WTC11 (cell line): Measurements from ENCODE around the gene HPSE2. TPM values are rescaled to one million over a fixed set of nuclear protein-coding genes. Genes with fewer than 3 reads are reported as not detected.

Source experiments
- ATAC-seq: fragments of 200-7000 bp; cut with Tn5 transposase; 2 replicates; pipeline ENCODE4 v1.10.0; 2021; ENCODE audit warnings: mild to moderate bottlenecking, moderate library complexity
- CTCF ChIA-PET: fragments of 300-600 bp; sonication (Branson Sonifier 250); formaldehyde crosslinking; loops from one replicate; lab custom pipeline; 2021; ENCODE audit warnings: antibody characterized with exemption; lab: Charles Lee
- POLR2A ChIA-PET: fragments of 350-600 bp; sonication (Branson Sonifier 250); formaldehyde crosslinking; loops from one replicate; lab custom pipeline; 2021; ENCODE audit warnings: antibody characterized with exemption; lab: Charles Lee
- DNase-seq: peaks from one replicate; pipeline ENCODE4 v3.0.0; 2021; ENCODE audit warnings: low spot score
- H3K27ac Mint-ChIP-seq: 2 replicates; pipeline ENCODE4 v1.8.0; 2021; ENCODE audit warnings: mixed read lengths
- H3K27me3 Mint-ChIP-seq: 2 replicates; pipeline ENCODE4 v1.8.0; 2021; ENCODE audit warnings: low read depth, mild to moderate bottlenecking, moderate library complexity, mixed read lengths
- H3K36me3 Mint-ChIP-seq: 2 replicates; pipeline ENCODE4 v1.8.0; 2021; ENCODE audit warnings: mixed read lengths
- H3K4me1 Mint-ChIP-seq: 2 replicates; pipeline ENCODE4 v1.8.0; 2022; ENCODE audit warnings: mixed read lengths
- H3K4me3 Mint-ChIP-seq: 2 replicates; pipeline ENCODE4 v1.8.0; 2021; ENCODE audit warnings: mild to moderate bottlenecking, moderate library complexity, mixed read lengths
- H3K9me3 Mint-ChIP-seq: 2 replicates; pipeline ENCODE4 v1.8.0; 2021; ENCODE audit warnings: mixed read lengths
- CDX4 ChIP-seq: fragments of 250-450 bp; sonication (Bioruptor Pico); IDR thresholded peaks from 2 replicates; pipeline ENCODE4 v1.9.0; 2021; ENCODE audit warnings: moderate library complexity, mild to moderate bottlenecking, inconsistent platforms, borderline replicate concordance
- CREB1 ChIP-seq: sonication (generic); formaldehyde crosslinking; IDR thresholded peaks from 2 replicates; pipeline ENCODE4 v1.8.0; 2023; ENCODE audit warnings: mild to moderate bottlenecking, missing genetic modification reagents
- E2F5 ChIP-seq: sonication (generic); formaldehyde crosslinking; IDR thresholded peaks from 2 replicates; pipeline ENCODE4 v1.8.1; 2022; ENCODE audit warnings: mild to moderate bottlenecking, moderate library complexity, missing genetic modification reagents
- FOXK1 ChIP-seq: sonication (generic); formaldehyde crosslinking; IDR thresholded peaks from 2 replicates; pipeline ENCODE4 v1.8.0; 2022; ENCODE audit warnings: mild to moderate bottlenecking, moderate library complexity, missing genetic modification reagents
- GABPB1 ChIP-seq: sonication (generic); formaldehyde crosslinking; IDR thresholded peaks from 2 replicates; pipeline ENCODE4 v1.8.1; 2023; ENCODE audit warnings: mild to moderate bottlenecking, missing genetic modification reagents
- JUN ChIP-seq: sonication (generic); formaldehyde crosslinking; IDR thresholded peaks from 2 replicates; pipeline ENCODE4 v1.8.0; 2023; ENCODE audit warnings: mild to moderate bottlenecking, missing genetic modification reagents
- KAT7 ChIP-seq: sonication (generic); formaldehyde crosslinking; IDR thresholded peaks from 2 replicates; pipeline ENCODE4 v1.8.1; 2023; ENCODE audit warnings: missing genetic modification reagents, mild to moderate bottlenecking, borderline replicate concordance
- MAX ChIP-seq: sonication (generic); formaldehyde crosslinking; IDR thresholded peaks from 2 replicates; pipeline ENCODE4 v1.8.0; 2022; ENCODE audit warnings: mild to moderate bottlenecking, missing genetic modification reagents
- MYBL2 ChIP-seq: sonication (generic); formaldehyde crosslinking; IDR thresholded peaks from 2 replicates; pipeline ENCODE4 v1.8.1; 2023; ENCODE audit warnings: mild to moderate bottlenecking, moderate library complexity, missing genetic modification reagents
- NR2C2 ChIP-seq: sonication (generic); formaldehyde crosslinking; IDR thresholded peaks from 2 replicates; pipeline ENCODE4 v1.8.0; 2022; ENCODE audit warnings: mild to moderate bottlenecking, missing genetic modification reagents
- OVOL2 ChIP-seq: fragments of 250-450 bp; sonication (Bioruptor Pico); IDR thresholded peaks from 2 replicates; pipeline ENCODE4 v1.9.0; 2021; ENCODE audit warnings: mild to moderate bottlenecking, borderline replicate concordance
- SMAD3 ChIP-seq: sonication (generic); formaldehyde crosslinking; IDR thresholded peaks from 2 replicates; pipeline ENCODE4 v1.8.0; 2022; ENCODE audit warnings: missing genetic modification reagents, mild to moderate bottlenecking, borderline replicate concordance
- SOX15 ChIP-seq: fragments of 250-450 bp; sonication (Bioruptor Pico); IDR thresholded peaks from 2 replicates; pipeline ENCODE4 v1.9.0; 2021; ENCODE audit warnings: mild to moderate bottlenecking
- TCF7 ChIP-seq: sonication (generic); formaldehyde crosslinking; IDR thresholded peaks from 2 replicates; pipeline ENCODE4 v1.8.0; 2022; ENCODE audit warnings: mild to moderate bottlenecking, low read depth, missing genetic modification reagents, moderate library complexity
- ZNF138 ChIP-seq: sonication (generic); formaldehyde crosslinking; conservative IDR thresholded peaks from 2 replicates; pipeline ENCODE4 v1.8.1; 2022; ENCODE audit warnings: mild to moderate bottlenecking, moderate library complexity, missing genetic modification reagents
- total RNA-seq: library from RNA; stranded (reverse); gene quantifications from 3 replicates; pipeline ENCODE4 v1.2.3, GENCODE V29; 2021
- TF ChIP-seq, protein P1 (sequence below): sonication (generic); formaldehyde crosslinking; IDR thresholded peaks from 2 replicates; pipeline ENCODE4 v1.8.1; 2023; ENCODE audit warnings: mild to moderate bottlenecking, missing genetic modification reagents
- TF ChIP-seq, protein P2 (sequence below): sonication (generic); formaldehyde crosslinking; IDR thresholded peaks from 2 replicates; pipeline ENCODE4 v1.8.1; 2022; ENCODE audit warnings: low read depth, missing genetic modification reagents, borderline replicate concordance
- TF ChIP-seq, protein P3 (sequence below): sonication (generic); formaldehyde crosslinking; IDR thresholded peaks from 2 replicates; pipeline ENCODE4 v1.8.1; 2022; ENCODE audit warnings: missing genetic modification reagents, borderline replicate concordance
- TF ChIP-seq, protein P4 (sequence below): sonication (generic); formaldehyde crosslinking; IDR thresholded peaks from 2 replicates; pipeline ENCODE4 v1.8.0; 2023; ENCODE audit warnings: missing genetic modification reagents
- TF ChIP-seq, protein P5 (sequence below): sonication (generic); formaldehyde crosslinking; IDR thresholded peaks from 2 replicates; pipeline ENCODE4 v1.8.0; 2023; ENCODE audit warnings: mild to moderate bottlenecking, missing genetic modification reagents

Gene HPSE2
- total RNA-seq, 1 experiment from 2014 or later, result 0.66 TPM

DNA sequence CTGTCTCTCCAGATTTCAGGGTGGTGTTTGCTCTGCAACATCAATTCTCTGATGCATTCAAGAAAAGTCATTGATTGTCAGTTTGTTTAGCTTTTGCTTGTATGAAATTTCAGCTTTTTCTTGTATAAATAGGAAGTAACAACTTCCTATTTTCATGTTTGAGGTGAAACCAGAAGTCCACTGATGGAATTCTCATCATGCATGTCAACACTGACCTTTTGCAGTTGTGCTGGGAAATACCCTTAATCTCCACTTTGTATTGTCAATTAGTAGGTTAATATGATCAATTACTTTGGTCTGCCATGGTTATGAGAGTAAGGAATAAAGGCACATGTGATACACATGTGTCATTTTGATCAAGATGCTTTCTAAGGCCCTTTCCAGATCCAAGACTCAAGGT, 580.2 kb downstream of the HPSE2 start:
- DNase-seq, result no peak
- POLR2A ChIA-PET, result interaction anchor here (0.6 kb wide), 1 partner anchor 352 kb away, joined by 3 read pairs; no protein-coding TSS in a partner anchor
- H3K36me3 Mint-ChIP-seq, result no peaks in the 10 kb centered on the region
- no peaks in the 10 kb centered on the region for H3K27me3 Mint-ChIP-seq
- H3K4me1 Mint-ChIP-seq, result peaks cover 15% of the 10 kb centered on the region
- H3K4me3 Mint-ChIP-seq, result no peak overlapping the region
- ATAC-seq, result no peak
- H3K9me3 Mint-ChIP-seq, result peaks cover 5% of the 10 kb centered on the region; the same call in 1 of the 2 replicates
- TF ChIP-seq FOXK1, result no peak
- no peak for TF ChIP-seq KAT7 (CRISPR knock-in tag)
- TF ChIP-seq ZNF138 (CRISPR knock-in tag), result no peak
- TF ChIP-seq, protein P1, sequence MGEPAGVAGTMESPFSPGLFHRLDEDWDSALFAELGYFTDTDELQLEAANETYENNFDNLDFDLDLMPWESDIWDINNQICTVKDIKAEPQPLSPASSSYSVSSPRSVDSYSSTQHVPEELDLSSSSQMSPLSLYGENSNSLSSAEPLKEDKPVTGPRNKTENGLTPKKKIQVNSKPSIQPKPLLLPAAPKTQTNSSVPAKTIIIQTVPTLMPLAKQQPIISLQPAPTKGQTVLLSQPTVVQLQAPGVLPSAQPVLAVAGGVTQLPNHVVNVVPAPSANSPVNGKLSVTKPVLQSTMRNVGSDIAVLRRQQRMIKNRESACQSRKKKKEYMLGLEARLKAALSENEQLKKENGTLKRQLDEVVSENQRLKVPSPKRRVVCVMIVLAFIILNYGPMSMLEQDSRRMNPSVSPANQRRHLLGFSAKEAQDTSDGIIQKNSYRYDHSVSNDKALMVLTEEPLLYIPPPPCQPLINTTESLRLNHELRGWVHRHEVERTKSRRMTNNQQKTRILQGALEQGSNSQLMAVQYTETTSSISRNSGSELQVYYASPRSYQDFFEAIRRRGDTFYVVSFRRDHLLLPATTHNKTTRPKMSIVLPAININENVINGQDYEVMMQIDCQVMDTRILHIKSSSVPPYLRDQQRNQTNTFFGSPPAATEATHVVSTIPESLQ (CRISPR knock-in tag), result no peak
- TF ChIP-seq MYBL2 (CRISPR knock-in tag), result no peak
- TF ChIP-seq, all 79 proteins: peak for 0
- CTCF ChIA-PET, result interaction anchor here (1.1 kb wide), 1 partner anchor 189 kb away, joined by 7 read pairs; no protein-coding TSS in a partner anchor
- H3K27ac Mint-ChIP-seq, result no peak overlapping the region

GRCh38 chr10:98649170-98649569, 586.5 kb downstream of the HPSE2 start:
- POLR2A ChIA-PET, result no interaction called here
- peaks cover 5% of the 10 kb centered on the region; the same call in 1 of the 2 replicates for H3K9me3 Mint-ChIP-seq
- H3K27ac Mint-ChIP-seq, result 0 out of 2 replicates have a peak overlapping the region, but pooled peaks have one; percentile 22
- H3K4me3 Mint-ChIP-seq, result no peak overlapping the region
- no peaks in the 10 kb centered on the region for H3K27me3 Mint-ChIP-seq
- H3K4me1 Mint-ChIP-seq, result peaks cover 41% of the 10 kb centered on the region
- ATAC-seq (no peak), DNase-seq (no peak)
- CTCF ChIA-PET, result no interaction called here
- no peaks in the 10 kb centered on the region for H3K36me3 Mint-ChIP-seq
- TF ChIP-seq TCF7 (CRISPR knock-in tag), result no peak
- no peak for TF ChIP-seq SOX15 (CRISPR knock-in tag)
- TF ChIP-seq SMAD3 (CRISPR knock-in tag), result no peak
- no peak for TF ChIP-seq CDX4
- TF ChIP-seq, protein P1 (CRISPR knock-in tag), result no peak
- TF ChIP-seq OVOL2 (CRISPR knock-in tag), result no peak
- TF ChIP-seq GABPB1 (CRISPR knock-in tag), result no peak
- no peak for TF ChIP-seq MYBL2 (CRISPR knock-in tag)
- no peak for TF ChIP-seq CREB1 (CRISPR knock-in tag)
- no peak for TF ChIP-seq E2F5
- TF ChIP-seq JUN (CRISPR knock-in tag), result no peak
- no peak for TF ChIP-seq NR2C2 (CRISPR knock-in tag)
- TF ChIP-seq, protein P2, sequence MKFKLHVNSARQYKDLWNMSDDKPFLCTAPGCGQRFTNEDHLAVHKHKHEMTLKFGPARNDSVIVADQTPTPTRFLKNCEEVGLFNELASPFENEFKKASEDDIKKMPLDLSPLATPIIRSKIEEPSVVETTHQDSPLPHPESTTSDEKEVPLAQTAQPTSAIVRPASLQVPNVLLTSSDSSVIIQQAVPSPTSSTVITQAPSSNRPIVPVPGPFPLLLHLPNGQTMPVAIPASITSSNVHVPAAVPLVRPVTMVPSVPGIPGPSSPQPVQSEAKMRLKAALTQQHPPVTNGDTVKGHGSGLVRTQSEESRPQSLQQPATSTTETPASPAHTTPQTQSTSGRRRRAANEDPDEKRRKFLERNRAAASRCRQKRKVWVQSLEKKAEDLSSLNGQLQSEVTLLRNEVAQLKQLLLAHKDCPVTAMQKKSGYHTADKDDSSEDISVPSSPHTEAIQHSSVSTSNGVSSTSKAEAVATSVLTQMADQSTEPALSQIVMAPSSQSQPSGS (CRISPR knock-in tag), result no peak
- TF ChIP-seq, protein P3, sequence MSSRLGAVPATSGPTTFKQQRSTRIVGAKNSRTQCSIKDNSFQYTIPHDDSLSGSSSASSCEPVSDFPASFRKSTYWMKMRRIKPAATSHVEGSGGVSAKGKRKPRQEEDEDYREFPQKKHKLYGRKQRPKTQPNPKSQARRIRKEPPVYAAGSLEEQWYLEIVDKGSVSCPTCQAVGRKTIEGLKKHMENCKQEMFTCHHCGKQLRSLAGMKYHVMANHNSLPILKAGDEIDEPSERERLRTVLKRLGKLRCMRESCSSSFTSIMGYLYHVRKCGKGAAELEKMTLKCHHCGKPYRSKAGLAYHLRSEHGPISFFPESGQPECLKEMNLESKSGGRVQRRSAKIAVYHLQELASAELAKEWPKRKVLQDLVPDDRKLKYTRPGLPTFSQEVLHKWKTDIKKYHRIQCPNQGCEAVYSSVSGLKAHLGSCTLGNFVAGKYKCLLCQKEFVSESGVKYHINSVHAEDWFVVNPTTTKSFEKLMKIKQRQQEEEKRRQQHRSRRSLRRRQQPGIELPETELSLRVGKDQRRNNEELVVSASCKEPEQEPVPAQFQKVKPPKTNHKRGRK (CRISPR knock-in tag), result no peak
- TF ChIP-seq, protein P4, sequence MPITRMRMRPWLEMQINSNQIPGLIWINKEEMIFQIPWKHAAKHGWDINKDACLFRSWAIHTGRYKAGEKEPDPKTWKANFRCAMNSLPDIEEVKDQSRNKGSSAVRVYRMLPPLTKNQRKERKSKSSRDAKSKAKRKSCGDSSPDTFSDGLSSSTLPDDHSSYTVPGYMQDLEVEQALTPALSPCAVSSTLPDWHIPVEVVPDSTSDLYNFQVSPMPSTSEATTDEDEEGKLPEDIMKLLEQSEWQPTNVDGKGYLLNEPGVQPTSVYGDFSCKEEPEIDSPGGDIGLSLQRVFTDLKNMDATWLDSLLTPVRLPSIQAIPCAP, result no peak
- TF ChIP-seq MAX (CRISPR knock-in tag), result no peak
- TF ChIP-seq, protein P5, sequence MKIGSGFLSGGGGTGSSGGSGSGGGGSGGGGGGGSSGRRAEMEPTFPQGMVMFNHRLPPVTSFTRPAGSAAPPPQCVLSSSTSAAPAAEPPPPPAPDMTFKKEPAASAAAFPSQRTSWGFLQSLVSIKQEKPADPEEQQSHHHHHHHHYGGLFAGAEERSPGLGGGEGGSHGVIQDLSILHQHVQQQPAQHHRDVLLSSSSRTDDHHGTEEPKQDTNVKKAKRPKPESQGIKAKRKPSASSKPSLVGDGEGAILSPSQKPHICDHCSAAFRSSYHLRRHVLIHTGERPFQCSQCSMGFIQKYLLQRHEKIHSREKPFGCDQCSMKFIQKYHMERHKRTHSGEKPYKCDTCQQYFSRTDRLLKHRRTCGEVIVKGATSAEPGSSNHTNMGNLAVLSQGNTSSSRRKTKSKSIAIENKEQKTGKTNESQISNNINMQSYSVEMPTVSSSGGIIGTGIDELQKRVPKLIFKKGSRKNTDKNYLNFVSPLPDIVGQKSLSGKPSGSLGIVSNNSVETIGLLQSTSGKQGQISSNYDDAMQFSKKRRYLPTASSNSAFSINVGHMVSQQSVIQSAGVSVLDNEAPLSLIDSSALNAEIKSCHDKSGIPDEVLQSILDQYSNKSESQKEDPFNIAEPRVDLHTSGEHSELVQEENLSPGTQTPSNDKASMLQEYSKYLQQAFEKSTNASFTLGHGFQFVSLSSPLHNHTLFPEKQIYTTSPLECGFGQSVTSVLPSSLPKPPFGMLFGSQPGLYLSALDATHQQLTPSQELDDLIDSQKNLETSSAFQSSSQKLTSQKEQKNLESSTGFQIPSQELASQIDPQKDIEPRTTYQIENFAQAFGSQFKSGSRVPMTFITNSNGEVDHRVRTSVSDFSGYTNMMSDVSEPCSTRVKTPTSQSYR (CRISPR knock-in tag), result no peak
